HuH-7.5 (cell line): Measurements from ENCODE around the gene GSTM5.
"Not testable (repeated sequence)": the region's sequence is repeated elsewhere in the genome, so short reads cannot be mapped to it uniquely, and the experiment has no call there.

Experiments
- DNase-seq: peaks from one replicate; pipeline ENCODE4 v3.0.0; 2011; ENCODE audit warnings: low spot score

GSTM5 gene

DNA sequence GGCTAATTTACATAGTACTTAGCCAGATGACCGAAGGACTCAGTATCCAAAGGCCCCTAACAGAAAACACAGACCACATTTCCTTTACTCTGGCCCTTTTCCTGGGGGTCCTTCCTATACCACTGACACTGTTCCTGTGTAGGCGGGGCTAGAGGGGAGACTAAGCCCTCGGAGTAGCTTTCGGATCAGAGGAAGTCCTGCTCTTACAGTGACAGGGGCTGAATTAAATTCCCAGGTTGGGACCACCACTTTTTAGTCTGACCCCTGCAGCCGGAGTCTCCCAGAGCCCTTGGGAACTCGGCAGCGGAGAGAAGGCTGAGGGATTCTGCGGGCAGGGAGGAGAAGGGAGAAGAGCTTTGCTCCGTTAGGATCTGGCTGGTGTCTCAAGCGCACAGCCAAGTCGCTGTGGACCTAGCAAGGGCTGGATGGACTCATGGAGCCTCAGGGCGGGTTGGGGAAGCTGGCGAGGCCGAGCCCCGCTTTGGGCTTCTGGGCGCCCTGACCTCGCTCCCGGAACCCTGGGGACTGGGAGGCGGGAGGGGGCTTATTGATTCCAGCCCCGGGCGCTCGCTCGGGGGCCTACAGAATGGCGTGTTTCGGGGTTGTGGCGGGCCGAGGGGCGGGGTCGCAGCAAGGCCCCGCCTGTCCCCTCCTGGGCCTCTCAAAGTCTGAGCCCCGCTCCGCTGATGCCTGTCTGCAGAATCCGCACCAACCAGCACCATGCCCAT, at the start of gene GSTM5:
Gene GSTM5, plus strand, starts transcription at position 659 of the 728 bp plus-strand sequence. Its CDS starts 62 bp downstream, at position 721.
- not testable (repeated sequence) for DNase-seq

GRCh38 chr1:109664671-109665070, 47.4 kb upstream of the GSTM5 start:
- DNase-seq: no peak

DNA sequence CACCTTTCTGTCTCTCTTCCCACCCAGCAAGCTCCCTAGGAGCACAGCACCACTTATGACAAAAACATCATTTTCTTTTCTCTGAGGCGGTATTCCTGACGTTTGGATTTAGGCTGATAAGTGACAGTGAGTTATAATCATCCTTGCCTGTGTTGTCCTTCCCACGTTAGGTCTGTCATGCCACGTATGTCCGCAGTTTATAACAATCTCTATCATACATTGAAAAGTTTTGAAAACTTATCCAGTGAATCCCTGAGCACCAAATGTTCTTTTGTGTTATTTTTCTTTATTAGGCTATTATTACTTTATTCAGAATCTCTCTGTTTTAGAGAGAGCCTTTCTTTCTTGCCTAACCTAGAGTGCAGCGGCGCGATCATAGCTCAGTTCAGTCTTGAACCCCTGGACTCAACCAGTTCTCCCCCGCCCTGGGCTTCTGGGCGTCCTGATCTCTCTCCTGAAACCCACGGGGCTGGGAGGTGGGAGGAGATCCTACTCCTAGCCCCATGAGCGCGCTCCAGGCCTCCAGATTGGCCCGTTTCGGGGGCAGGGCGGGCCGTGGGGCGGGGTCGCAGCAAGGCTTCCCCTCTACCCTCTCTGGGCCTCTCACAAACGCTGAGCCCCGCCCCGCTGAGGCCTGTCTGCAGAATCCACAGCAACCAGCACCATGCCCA, 44.5 kb upstream of the GSTM5 start, which contains the start of gene GSTM2:
Gene GSTM2, plus strand, starts transcription at position 606 of the 671 bp plus-strand sequence. Its CDS starts 59 bp downstream, at position 665.
- peak; percentile 76 for DNase-seq

GRCh38 chr1:109668123-109668775, 43.8 kb upstream of the GSTM5 start:
- DNase-seq: no peak

GRCh38 chr1:109669246-109669948, 42.7 kb upstream of the GSTM5 start:
- DNase-seq: no peak

GRCh38 chr1:109669949-109670302, 42.1 kb upstream of the GSTM5 start:
- not testable (repeated sequence) for DNase-seq

DNA sequence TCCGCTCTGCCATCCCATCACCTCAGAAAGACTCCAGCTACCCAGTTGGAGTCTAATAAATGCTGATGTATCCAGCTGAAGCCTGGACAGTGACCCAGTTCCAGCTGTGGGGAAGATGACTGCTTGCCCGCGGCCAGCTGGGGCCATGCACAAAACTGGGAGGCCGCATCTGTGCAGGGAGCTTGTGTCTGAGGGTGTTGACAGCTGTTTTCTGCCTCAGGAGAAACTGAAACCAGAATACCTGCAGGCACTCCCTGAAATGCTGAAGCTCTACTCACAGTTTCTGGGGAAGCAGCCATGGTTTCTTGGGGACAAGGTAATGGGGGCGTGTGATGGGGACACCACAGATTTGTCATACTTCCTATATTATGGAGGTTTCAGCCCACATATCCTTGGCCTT, 41.0 kb upstream of the GSTM5 start:
- DNase-seq: no peak

DNA sequence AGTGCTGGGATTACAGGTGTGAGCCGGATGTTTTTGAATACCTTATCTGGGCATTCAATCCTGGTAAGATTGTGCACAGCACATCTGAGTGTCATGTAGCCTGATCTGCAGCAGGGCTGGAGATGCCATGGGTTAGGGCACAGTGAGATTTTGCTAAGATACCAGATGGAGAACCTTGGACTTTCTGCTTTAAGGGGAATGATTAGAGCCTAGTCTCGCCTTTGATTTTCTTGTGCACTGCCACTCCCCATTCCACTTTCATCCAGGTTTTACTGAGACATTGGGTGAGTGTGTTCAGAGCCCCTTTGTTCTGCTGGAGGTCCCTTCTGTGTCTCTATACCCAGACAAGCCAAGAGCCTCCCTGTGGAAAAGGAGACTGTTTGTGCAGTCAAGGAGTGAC, 38.2 kb upstream of the GSTM5 start:
- not testable (repeated sequence) for DNase-seq

- DNase-seq: not testable (repeated sequence)
These were observed 35.2 kb upstream of the GSTM5 start for GRCh38 chr1:109676683-109677381.

DNA sequence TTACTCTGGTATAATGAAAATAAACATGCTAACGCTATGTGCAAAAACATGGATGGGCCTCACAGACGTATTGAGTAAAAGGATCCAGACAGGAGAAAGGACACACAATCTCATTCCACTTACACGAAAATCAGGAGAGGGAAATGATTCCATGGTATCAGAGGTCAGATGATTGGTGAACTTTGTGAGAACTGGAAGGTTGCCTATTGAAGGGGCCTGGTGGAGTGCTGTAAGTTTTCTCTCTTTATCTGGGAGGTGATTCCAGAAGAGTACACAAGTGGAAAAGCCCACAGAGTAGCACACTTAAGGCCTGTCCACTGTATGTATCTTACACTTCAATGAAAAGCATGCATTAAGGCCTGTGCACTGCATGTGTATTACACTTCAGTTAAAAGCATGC, 34.6 kb upstream of the GSTM5 start:
- no peak for DNase-seq

GRCh38 chr1:109678637-109679036, 33.4 kb upstream of the GSTM5 start:
- DNase-seq: not testable (repeated sequence)

DNA sequence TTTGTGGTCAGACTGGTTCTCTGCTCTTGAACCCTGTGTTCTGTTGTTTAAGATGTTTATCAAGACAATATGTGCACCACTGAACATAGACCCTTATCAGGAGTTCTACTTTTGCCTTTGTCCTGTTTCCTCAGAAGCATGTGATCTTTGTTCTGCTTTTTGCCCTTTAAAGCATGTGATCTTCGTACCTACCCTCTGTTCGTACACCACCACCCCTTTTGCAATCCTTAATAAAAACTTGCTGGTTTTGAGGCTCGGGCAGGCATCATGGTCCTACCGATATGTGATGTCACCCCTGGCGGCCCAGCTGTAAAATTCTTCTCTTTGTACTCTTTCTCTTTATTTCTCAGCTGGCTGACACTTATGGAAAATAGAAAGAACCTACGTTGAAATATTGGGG, 27.3 kb upstream of the GSTM5 start:
- DNase-seq: not testable (repeated sequence)

DNA sequence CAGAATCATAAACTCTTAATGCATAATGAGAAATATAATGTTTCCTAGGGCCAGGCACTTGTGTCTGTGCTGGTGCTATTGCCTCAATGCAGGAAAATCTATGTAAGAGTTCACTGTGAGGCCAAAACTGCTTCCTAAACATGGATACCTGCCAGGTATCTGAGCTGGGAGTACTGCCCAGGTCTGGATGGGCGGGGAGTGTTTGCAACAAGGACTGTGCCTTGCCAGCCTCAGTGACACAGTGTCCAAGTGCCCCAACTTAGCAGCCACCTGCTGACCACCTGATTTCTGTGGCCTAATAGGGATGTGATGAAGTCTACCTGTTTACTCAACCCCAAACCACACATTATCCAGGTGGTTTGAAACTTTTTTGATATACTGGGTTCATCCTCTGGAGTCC, 26.7 kb upstream of the GSTM5 start:
- DNase-seq: not testable (repeated sequence)

DNA sequence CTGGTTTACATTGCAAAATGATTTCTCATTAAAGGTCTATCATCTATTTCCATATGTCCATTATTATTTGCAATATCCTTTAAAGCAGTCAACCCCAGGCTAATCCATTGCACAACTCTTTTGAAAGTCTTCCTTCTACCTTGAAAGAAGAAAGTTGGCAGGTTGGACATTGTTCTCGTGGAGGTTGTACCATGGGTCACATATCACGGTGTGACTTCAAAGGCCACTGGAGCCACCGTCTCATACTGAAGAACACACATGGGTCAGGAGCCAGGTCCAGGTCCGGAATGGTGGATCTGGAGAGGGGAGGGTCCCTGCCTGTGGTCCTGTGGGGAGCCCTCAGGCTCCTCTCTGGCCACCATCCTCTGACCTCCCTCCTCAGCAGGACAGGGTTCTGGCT, 26.2 kb upstream of the GSTM5 start:
- DNase-seq: not testable (repeated sequence)

GRCh38 chr1:109687109-109687508, 24.9 kb upstream of the GSTM5 start:
- not testable (repeated sequence) for DNase-seq

DNA sequence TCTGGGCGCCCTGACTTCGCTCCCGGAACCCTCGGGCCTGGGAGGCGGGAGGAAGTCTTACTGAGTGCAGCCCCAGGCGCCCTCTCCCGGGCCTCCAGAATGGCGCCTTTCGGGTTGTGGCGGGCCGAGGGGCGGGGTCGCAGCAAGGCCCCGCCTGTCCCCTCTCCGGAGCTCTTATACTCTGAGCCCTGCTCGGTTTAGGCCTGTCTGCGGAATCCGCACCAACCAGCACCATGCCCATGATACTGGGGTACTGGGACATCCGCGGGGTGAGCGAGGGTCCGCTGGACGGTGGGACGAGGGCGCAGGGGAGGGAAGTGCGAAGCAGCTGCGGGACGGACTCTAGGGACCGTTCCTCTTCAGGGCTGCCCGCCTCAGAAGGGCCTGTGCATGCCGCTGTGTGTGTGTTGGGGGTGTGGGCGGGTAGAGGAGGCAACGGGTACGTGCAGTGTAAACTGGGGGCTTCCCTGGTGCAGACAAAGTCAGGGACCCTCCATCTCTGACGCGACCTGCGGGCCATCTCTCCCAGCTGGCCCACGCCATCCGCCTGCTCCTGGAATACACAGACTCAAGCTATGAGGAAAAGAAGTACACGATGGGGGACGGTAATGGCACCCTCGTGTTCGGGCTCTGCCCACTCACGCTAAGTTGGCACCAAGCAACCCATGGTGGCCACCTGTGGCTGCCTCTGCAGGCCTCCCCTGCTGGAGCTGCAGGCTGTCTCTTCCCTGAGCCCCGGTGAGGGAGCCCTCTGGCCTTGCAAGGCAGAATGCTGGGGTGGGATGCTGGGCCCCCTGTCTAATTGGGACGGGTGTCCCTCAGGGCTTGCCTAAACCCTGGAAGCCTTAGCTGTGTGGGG, 24.2 kb upstream of the GSTM5 start, which contains the start of gene GSTM1:
Gene GSTM1, plus strand, starts transcription at position 177 of the 859 bp plus-strand sequence. Its CDS starts 57 bp downstream, at position 234.
- peak; percentile 58 for DNase-seq

DNA sequence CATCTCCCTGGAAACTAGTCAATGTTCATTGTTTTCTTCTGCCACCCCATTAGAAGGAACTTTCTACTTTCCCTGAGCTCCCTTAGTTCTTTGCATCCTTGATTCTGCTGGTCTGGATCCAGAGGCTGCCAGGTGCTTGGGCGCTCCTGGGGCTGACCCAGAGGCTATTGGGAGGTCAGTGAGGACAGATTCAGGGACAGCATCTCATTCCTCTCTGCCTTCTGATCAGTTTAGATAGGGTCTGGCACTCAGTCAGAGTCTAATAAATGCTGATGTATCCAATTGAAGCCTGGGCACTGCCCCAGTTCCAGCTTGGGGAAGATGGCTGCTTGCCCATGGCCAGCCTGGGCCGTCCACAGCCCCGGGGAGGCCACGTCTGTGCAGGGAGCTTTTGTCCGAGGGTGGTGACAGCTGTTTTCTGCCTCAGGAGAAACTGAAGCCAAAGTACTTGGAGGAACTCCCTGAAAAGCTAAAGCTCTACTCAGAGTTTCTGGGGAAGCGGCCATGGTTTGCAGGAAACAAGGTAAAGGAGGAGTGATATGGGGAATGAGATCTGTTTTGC, 22.1 kb upstream of the GSTM5 start:
- DNase-seq: no peak

- DNase-seq: no peak
These were observed 20.3 kb upstream of the GSTM5 start for GRCh38 chr1:109691759-109692158.

DNA sequence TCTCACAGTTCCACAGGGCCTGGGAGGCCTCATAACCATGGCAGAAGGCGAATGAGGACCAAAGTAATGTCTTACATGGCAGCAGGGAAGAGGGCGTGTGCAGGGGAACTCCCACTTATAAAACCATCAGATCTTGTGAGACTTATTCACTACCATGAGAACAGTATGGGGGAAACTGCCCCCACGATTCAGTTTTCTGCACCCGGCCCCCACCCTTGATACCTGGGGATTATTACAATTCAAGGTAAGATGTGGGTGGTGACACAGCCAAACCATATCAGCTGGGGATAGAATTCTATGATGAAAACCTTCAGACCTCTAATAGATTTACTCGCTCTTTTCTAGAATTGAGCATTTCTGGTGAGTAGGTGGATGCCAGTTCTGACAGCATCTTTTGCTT, 17.7 kb upstream of the GSTM5 start:
- not testable (repeated sequence) for DNase-seq

- DNase-seq: not testable (repeated sequence)
These were observed 16.9 kb upstream of the GSTM5 start for GRCh38 chr1:109695138-109695537.
